ENCODE data around the gene FBP2. TPM values are rescaled to one million over a fixed set of nuclear protein-coding genes. Genes with fewer than 3 reads are reported as not detected.

FBP2 gene
- total RNA-seq, 4 donors from 2014 or later: not detected

DNA sequence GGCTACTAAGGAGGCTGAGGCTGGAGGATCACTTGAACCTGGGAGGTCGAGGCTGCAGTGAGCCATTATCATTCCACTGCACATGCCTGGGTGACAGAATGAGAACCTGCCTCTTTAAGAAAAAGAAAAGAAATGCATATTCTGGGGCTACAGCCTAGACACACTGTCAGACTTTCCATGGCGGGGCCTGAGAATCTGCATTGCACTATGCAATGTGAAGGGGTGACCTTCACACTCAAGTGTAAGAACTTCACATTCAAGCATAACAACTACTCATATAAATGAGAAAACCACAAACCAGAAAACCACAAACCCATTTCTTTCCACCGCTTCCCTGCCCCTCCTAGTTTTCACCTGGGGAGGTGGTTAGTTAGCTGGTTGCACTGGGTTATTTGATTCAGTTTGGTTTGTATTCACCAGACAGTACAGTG is 18.0 kb upstream of the FBP2 start:
- no peaks in the 10 kb centered on the region for H3K36me3 ChIP-seq
- H3K9me3 ChIP-seq: no peaks in the 10 kb centered on the region
- TF ChIP-seq POLR2A (IDR thresholded peaks at IDR 0.05; ENCODE audit: low read depth) (no peak), POLR2AphosphoS5 (IDR thresholded peaks at IDR 0.05) (no peak), EP300 (IDR thresholded peaks at IDR 0.05) (no peak)
- TF ChIP-seq, protein P1, sequence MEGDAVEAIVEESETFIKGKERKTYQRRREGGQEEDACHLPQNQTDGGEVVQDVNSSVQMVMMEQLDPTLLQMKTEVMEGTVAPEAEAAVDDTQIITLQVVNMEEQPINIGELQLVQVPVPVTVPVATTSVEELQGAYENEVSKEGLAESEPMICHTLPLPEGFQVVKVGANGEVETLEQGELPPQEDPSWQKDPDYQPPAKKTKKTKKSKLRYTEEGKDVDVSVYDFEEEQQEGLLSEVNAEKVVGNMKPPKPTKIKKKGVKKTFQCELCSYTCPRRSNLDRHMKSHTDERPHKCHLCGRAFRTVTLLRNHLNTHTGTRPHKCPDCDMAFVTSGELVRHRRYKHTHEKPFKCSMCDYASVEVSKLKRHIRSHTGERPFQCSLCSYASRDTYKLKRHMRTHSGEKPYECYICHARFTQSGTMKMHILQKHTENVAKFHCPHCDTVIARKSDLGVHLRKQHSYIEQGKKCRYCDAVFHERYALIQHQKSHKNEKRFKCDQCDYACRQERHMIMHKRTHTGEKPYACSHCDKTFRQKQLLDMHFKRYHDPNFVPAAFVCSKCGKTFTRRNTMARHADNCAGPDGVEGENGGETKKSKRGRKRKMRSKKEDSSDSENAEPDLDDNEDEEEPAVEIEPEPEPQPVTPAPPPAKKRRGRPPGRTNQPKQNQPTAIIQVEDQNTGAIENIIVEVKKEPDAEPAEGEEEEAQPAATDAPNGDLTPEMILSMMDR (IDR thresholded peaks at IDR 0.05): no peak
- intact Hi-C loops (cut with DNase I): no loop called here
- WGBS: 86% methylated on average over 3 of the region's 3 CpGs
- peaks cover 0 to 7% (median 0%) of the 10 kb centered on the region in 4 donors for H3K27me3 ChIP-seq
- no peak for DNase-seq (ENCODE audit: extremely low spot score)
- no peak overlapping the region for H3K4me3 ChIP-seq
- H3K4me1 ChIP-seq: no peaks in the 10 kb centered on the region
- H3K27ac ChIP-seq (replicated peaks in 1 of 4): no peak overlapping the region

DNA sequence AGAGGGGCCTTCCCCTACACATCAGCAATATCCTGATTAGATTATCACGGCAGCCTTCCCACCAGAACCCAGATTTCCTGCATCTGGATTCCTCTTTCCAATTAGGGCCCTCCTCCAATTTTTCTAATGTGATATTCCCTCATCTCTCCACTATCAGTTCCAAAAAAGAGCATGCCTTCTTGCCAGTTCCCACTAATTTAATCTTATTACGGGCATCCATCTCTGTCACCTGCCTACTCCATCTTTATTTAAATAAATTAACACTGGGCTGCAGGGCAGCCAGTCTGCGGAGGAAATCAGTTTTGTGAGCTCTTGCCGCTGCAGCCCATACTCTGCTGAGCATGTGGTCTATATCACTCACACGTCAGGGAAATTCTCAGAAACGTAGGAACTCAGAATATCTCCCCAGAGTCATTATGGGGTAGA is 16.6 kb upstream of the FBP2 start:
- Histone ChIP-seq H3K4me1 (no peaks in the 10 kb centered on the region), H3K27me3 (peaks cover 0 to 13% (median 0%) of the 10 kb centered on the region in 4 donors), H3K4me3 (no peak overlapping the region), H3K9me3 (no peaks in the 10 kb centered on the region), H3K27ac (replicated peaks in 1 of 4) (no peak overlapping the region), H3K36me3 (no peaks in the 10 kb centered on the region)
- intact Hi-C loops (cut with DNase I): no loop called here
- no peak for DNase-seq (ENCODE audit: extremely low spot score)
- WGBS: 53% methylated on average over 6 of the region's 6 CpGs
- TF ChIP-seq EP300 (IDR thresholded peaks at IDR 0.05) (no peak), POLR2A (IDR thresholded peaks at IDR 0.05; ENCODE audit: low read depth) (no peak)
- TF ChIP-seq, protein P1 (IDR thresholded peaks at IDR 0.05): no peak

DNA sequence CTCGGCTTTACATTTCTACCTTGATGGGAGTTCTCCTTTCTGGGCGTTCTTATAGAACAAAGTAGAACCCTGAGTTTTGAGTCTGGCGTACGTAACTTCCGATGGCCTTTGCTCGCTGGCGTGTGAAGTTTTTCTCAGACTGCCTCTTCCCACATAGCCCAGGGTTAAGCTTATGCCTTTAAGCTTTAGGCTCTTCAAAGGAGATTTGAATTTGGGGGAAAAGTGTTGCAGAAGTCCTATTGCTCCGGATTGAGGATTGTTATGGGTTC is 13.7 kb upstream of the FBP2 start:
- H3K9me3 ChIP-seq: no peaks in the 10 kb centered on the region
- intact Hi-C loops (cut with DNase I): no loop called here
- 94% methylated on average over 8 of the region's 8 CpGs for WGBS
- no peak overlapping the region for H3K27ac ChIP-seq (replicated peaks in 1 of 4)
- peaks cover 0 to 18% (median 0%) of the 10 kb centered on the region in 4 donors for H3K27me3 ChIP-seq
- H3K4me1 ChIP-seq: peaks cover 0 to 4% (median 0%) of the 10 kb centered on the region in 4 donors
- H3K4me3 ChIP-seq: no peak overlapping the region
- H3K36me3 ChIP-seq: no peaks in the 10 kb centered on the region
- DNase-seq (ENCODE audit: extremely low spot score): no peak
- TF ChIP-seq EP300 (IDR thresholded peaks at IDR 0.05): no peak
- TF ChIP-seq, protein P1 (IDR thresholded peaks at IDR 0.05): no peak

DNA sequence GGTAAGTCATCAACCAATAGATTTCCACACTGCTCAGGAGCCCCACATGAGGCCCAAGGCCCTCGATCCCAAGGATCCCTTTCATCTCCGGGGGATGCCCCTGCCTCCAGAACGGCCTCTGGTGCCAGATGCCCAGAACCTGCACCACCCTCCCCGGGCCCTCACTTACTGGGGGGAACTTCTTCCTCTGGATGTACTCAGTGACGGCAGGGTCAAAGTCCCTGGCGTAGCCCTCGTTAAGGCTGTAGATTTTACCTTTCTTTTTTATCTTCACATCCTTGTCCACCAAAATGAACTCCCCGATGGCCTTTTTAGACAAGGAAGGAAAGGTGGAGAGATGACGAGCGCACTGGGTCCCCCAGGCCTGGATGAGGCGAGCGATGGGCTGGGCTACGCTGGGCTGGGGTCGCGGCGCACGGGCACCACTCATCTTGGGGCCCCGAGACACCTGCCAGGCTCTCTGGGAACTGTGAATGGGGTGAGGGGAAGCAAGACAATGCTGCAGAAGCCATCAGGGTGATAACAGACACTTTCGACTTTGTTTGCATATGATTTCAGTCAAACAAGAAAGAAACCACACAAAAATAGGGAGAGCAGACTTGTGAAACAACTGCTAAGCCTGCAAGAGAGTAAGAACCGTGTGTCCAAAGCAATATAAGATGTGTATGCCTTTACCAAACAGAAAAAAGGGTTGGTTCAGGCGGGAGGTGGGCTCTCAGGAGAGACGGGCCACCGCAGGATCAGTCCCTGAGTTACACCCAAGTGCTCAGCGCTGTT is 13.2 kb upstream of the FBP2 start:
- H3K27me3 ChIP-seq: peaks cover 0 to 18% (median 0%) of the 10 kb centered on the region in 4 donors
- H3K4me1 ChIP-seq: peaks cover 0 to 4% (median 0%) of the 10 kb centered on the region in 4 donors
- TF ChIP-seq POLR2AphosphoS5 (IDR thresholded peaks at IDR 0.05) (no peak), EP300 (IDR thresholded peaks at IDR 0.05) (no peak), POLR2A (IDR thresholded peaks at IDR 0.05; ENCODE audit: low read depth) (no peak)
- no peaks in the 10 kb centered on the region for H3K9me3 ChIP-seq
- intact Hi-C loops (cut with DNase I): no loop called here
- no peaks in the 10 kb centered on the region for H3K36me3 ChIP-seq
- DNase-seq (ENCODE audit: extremely low spot score): no peak
- no peak overlapping the region for H3K27ac ChIP-seq (replicated peaks in 1 of 4)
- 92% methylated on average over 24 of the region's 24 CpGs for WGBS
- H3K4me3 ChIP-seq: no peak overlapping the region

DNA sequence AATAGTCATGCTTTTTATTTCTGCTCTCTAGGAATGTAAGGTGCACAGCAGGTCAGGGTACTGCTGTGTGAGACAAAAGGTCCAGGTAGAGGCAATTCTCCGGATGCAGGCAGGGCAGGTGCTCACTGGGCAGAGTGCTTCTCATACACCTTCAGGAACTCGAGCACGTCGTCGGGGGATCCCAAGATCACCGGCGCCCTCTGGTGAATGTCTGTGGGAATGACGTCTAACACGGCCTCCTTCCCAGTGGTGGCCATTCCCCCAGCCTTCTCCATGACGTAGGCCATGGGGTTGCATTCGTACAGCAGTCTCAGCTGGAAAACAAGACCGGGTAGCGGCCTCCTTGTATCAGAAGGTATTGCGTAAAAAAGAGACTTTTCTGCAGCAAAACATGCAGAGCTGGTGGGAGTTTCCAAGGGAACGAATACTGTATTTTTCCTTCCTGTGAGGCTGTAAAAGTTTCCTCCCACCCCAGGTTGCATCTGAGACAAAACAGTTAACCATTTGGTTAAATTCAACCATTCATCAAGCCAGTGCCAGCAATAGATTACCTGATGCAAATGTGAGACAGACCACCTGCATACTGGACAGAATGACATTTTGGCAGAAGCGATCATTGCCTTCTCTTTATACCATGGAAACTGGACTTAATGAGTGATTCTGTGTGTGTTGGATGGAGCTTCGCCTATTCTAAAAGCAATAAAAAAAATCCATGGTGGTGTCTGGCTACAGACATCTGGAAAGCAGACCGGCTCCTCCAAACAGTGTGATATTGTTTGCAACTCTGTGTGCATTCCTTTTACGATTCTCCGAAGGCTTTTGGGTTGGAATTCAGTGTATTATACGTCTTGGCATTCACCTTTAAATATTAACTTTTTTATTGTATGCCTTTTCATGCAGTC is 9.9 kb upstream of the FBP2 start:
- peaks cover 0 to 4% (median 0%) of the 10 kb centered on the region in 4 donors for H3K4me1 ChIP-seq
- peaks cover 0 to 11% (median 0%) of the 10 kb centered on the region in 4 donors for H3K27me3 ChIP-seq
- intact Hi-C loops (cut with DNase I): no loop called here

More for the DNA sequence above, 9.9 kb upstream of the FBP2 start:
- H3K9me3 ChIP-seq: no peaks in the 10 kb centered on the region
- DNase-seq (ENCODE audit: extremely low spot score): no peak
- H3K4me3 ChIP-seq: no peak overlapping the region
- H3K27ac ChIP-seq (replicated peaks in 1 of 4): no peak overlapping the region
- WGBS: 28% methylated on average over 18 of the region's 21 CpGs
- H3K36me3 ChIP-seq: no peaks in the 10 kb centered on the region
- no peak for TF ChIP-seq EP300 (IDR thresholded peaks at IDR 0.05)
- TF ChIP-seq, protein P1 (IDR thresholded peaks at IDR 0.05): peak; percentile 21 to 50 (median 31)

Data from esophagus muscularis mucosa (tissue), 4 donors.